IPS-NIHi7 (cell line): Measurements from ENCODE around the gene FOXE3.
A peak's percentile ranks its signal among the peaks of the same experiment; 100 is the strongest.
"Not testable (repeated sequence)": the region's sequence is repeated elsewhere in the genome, so short reads cannot be mapped to it uniquely, and the experiment has no call there.

Source experiments
- DNase-seq: peaks from one replicate; pipeline ENCODE4 v3.0.0; 2012; ENCODE audit warnings: mixed read lengths; ENCODE audit errors: extremely low spot score

The FOXE3 gene

DNA sequence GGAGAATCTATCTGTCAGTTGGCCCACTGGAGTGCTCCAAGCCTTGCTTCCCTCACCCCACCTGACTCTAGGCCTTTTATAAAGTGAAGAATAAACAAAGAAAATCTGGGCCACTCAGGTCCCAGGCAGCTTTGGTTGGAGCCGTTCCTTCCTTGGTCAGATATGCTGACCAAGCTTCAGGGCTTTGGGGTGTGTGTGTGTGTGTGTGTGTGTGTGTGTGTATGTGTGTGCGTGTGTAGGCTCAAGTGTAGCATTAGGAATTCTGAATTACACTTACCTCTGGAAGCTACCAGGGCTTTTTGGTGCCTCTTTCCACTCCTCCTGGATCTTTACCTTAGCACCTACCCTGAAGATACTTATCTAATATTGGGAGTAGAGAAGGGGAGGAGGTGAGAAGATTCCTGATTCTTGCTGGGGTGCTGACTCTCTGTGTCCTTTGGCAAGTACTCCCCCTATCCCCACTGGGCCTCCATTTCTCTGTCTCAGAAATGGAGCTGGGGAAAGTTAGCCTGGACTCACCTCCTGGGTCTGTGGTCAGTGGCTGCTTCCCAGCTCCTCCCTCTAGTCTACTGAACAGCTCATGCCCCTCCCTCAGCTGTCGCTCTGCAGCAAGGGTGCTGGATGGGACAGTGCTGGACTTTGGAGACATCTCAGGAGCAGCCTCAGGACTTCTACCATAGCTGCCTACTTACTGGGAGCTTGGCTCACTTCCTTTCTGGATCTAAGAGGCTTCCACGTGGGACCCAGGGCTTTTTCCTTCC lies 32.6 kb downstream of the FOXE3 start:
- DNase-seq: no peak

GRCh38 chr1:47449822-47450552 lies 33.9 kb downstream of the FOXE3 start:
- DNase-seq: peak; percentile 88

DNA sequence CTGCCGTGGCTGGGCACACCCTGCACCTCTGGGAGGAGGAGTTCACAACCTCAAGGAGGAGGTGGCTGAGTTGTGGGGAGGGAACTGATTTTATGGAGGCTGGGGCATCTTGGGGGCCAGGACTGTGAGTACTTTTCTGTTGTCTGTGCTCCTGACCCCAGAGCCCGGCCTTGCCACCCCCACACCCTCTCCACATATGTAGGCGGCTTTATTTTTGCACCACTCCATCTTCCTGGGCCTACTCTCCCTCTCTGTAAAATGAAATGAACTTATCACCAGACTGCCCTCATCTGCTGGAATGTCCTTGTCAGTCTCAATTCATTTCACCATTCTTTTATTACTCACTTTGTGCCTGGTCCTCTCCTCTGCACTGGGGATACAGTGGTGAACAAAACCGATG lies 34.5 kb downstream of the FOXE3 start:
- no peak for DNase-seq

DNA sequence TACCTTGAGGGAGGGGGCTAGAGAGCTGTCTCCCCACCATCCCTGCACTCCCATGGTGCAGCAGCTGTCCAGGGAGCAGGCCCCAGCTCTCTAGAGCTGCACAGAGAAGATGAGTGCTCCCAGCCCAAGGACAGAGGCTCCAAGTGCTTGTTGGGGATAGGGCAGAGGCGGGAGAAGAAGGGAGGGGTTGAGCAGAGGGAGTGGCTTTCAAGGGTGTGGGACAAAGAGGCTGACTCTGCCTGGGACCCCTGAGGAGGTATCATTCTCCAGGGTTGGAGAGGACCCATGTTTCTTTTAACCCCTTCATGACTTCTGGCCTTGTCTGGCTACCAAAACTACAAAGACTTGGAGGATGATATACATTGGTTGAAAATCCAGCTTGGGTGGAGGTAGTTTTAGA lies 36.3 kb downstream of the FOXE3 start:
- no peak for DNase-seq

GRCh38 chr1:47453910-47454309 lies 37.8 kb downstream of the FOXE3 start:
- DNase-seq: not testable (repeated sequence)

GRCh38 chr1:47456250-47456649 lies 40.2 kb downstream of the FOXE3 start:
- DNase-seq: no peak

DNA sequence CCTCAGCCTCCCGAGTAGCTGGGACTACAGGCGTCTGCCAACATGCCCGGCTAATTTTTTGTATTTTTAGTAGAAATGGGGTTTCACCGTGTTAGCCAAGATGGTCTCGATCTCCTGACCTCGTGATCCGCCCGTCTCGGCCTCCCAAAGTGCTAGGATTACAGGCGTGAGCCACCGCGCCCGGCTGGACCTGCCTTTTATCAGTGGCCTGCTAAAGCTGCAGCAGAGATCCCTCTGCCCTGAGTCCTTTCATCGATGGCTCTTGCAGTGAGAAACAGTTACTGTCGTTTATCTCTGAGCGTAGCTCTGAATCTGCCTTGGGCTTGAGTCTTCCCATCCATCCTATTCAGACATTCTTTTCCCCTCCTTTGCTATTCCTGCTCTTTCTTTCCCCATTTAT lies 41.5 kb downstream of the FOXE3 start:
- not testable (repeated sequence) for DNase-seq

DNA sequence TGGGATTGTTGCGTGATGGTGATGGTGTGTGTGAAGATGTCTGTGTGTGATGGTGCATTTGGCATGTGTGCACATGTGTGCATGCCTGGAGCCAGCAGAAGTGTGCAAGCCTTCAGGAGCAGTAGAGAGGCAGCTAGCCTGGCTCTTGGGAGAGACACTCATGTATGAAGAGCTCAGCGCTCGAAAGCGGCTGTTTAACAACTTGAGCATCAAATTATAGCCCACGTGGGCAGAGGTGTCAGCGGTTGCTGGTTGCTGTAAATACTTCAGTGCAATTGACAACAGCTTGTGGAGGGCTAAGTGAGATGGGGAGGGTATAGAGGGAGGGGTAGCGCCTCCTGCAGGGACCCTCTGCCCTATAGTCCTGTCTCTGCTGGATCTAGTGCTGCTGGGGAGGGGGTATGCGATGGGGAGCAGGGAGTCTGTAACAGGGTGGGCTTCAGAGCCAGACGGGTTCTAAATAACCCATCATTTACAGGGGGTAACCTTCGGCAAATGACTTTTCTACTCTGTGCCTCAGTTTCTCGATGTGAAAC lies 43.2 kb downstream of the FOXE3 start:
- no peak for DNase-seq

DNA sequence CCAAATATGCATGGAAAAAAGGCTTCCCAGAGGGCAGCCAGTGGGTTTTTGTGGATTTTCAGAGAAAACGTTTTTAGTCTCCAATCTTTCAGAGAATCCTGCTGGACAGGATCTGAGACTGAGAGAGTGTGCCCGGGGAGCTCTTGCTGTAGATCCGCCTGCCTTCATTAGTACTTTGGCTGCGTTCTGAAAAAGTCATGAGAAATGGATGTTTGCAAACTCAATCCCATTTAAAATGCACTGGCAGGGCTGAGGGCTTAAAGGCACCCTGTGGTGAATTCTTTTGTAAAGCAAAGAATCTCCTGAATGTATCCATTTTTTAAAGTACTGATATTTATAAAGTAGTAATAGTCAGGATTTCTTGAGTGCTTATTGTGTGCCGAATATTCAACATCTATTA lies 44.0 kb downstream of the FOXE3 start:
- DNase-seq: no peak

- DNase-seq: no peak
Measured at GRCh38 chr1:47460456-47460855, 44.4 kb downstream of the FOXE3 start.

GRCh38 chr1:47465605-47466004 lies 49.5 kb downstream of the FOXE3 start:
- DNase-seq: no peak
